Smooth muscle cell of bladder (primary cell): ENCODE measurements around the gene OR6C68. TPM values are rescaled to one million over a fixed set of nuclear protein-coding genes. Genes with fewer than 3 reads are reported as not detected.

ENCODE experiments used
- total RNA-seq: library from RNA; depleted of rRNA; stranded (reverse); fragments of >200 nt; gene quantifications from 2 replicates; pipeline ENCODE4 v1.2.3, GENCODE V29; 2014

The OR6C68 gene
- total RNA-seq = not detected in 2 replicates

DNA sequence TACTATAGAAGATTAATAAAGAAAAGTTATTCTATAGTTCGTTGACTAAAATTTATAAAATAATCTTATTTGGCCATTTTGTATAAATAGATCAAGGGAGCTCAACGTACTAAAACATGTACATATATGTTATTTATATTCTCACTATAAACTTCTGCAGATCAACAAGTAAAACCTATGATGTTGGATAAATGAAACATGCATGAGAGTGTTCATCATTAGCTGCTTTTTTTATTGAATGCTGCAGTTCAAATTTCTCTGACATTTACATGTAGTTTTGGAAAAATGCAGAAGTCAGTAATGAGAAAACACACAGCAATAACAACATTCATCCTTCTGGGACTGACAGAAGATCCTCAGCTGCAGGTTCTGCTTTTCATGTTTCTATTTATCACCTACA lies at the start of gene OR6C68:
TSS of gene OR6C68 (plus strand) at position 301 of the 400 bp plus-strand sequence. CDS start at position 301, 0 bp downstream.

GRCh38 chr12:55443776-55444175 lies 48.4 kb upstream of the OR6C68 start, which contains the start of gene OR6C2:
Gene OR6C2 (plus strand): TSS chr12:55444076. CDS start chr12:55452214, 8,138 bp downstream.

GRCh38 chr12:55470088-55470829 lies 21.9 kb upstream of the OR6C68 start, which contains the start of gene OR6C70:
Gene OR6C70 (minus strand): TSS chr12:55470138. CDS start chr12:55470138, 0 bp downstream.

Other genes starting within 250 kb of the OR6C68 start
- not detected in 2 replicates for gene OR6C74, start 247.8 kb upstream of the OR6C68 start, total RNA-seq
- gene OR6C6, start 195.8 kb upstream of the OR6C68 start, total RNA-seq = not detected in 2 replicates
- gene OR6C1, start 178.0 kb upstream of the OR6C68 start, total RNA-seq = not detected in 2 replicates
- not detected in 2 replicates for gene OR6C3, start 161.6 kb upstream of the OR6C68 start, total RNA-seq
- gene OR6C75, start 129.4 kb upstream of the OR6C68 start, total RNA-seq = not detected in 2 replicates
- gene OR6C65, start 91.8 kb upstream of the OR6C68 start, total RNA-seq = not detected in 2 replicates
- gene OR6C76, start 66.1 kb upstream of the OR6C68 start, total RNA-seq = not detected in 2 replicates
- not detected in 2 replicates for gene OR6C2, start 48.3 kb upstream of the OR6C68 start, total RNA-seq
- not detected in 2 replicates for gene OR6C70, start 22.2 kb upstream of the OR6C68 start, total RNA-seq
- gene OR6C4, start 57.2 kb downstream of the OR6C68 start, total RNA-seq = not detected in 2 replicates
- gene OR2AP1, start 80.1 kb downstream of the OR6C68 start, total RNA-seq = not detected in 2 replicates
- gene OR10P1, start 144.5 kb downstream of the OR6C68 start, total RNA-seq = not detected in 2 replicates
- gene ITGA7, start 215.5 kb downstream of the OR6C68 start, total RNA-seq = 1.8 and 2.7 TPM in 2 replicates
- gene BLOC1S1, start 223.7 kb downstream of the OR6C68 start, total RNA-seq = 105 and 136 TPM in 2 replicates
- gene RDH5, start 228.0 kb downstream of the OR6C68 start, total RNA-seq = 3.7 and 4.2 TPM in 2 replicates
- 3,456 and 4,323 TPM in 2 replicates for gene CD63, start 236.6 kb downstream of the OR6C68 start, total RNA-seq